HG03060 (cell line): ENCODE results near the gene AHNAK.
"Not testable (repeated sequence)": the region's sequence is repeated elsewhere in the genome, so short reads cannot be mapped to it uniquely, and the experiment has no call there.

Experiments
- ATAC-seq: cut with Tn5 transposase; IDR thresholded peaks from one replicate; pipeline ENCODE4 v1.9.1; 2021; ENCODE audit warnings: low read depth, moderate number of reproducible peaks; ENCODE audit not compliant: unreplicated experiment

AHNAK gene

DNA sequence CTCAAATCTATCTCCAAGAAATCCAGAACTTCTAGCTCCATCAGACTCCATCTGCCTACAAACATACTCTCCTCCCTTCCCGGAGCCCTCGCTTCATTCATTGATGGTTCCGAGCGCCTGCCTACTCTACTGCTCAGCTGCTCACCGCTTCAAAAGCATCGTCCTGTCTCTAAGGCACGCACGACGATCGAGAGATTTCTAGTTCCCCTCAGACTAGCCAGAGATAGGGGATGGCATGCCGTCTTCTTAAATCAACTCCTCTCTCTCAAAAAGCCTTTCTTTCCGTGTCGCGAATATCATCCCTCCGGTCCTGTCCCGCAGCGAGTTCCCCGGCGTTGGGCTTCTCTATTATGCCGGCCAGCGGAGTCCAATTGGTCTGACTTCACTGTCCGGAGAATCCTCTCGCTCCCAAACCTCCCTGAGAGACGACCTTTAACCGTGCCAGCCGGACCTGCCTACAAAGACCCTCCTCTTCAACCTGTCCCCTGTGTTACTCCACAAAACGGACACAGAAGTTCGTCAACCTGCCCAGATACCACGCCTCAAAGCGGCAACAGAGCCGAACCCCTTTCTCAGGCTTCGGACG lies 26.5 kb upstream of the AHNAK start:
- ATAC-seq, result no peak

- no peak for ATAC-seq
Measured at GRCh38 chr11:62572431-62572830, 25.8 kb upstream of the AHNAK start.

DNA sequence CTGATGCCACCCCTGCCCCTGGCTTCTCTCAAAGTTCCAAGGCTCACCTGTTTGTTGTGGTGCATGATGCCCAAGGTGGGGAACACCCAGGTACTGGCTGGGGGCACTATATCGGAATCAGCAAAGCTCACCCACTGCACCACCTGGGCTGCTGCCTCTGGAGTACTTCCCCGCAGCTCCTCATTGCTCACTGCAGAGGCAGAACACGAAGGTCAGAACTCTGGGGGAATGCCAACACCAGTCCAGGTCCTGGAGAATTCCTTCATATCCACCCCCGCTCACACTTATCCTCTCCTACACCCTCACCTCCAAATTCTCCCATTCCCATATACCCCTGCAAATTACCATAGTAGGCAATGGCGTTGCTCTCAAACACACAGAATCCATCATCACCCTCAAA lies 24.9 kb upstream of the AHNAK start:
- ATAC-seq, result not testable (repeated sequence)

DNA sequence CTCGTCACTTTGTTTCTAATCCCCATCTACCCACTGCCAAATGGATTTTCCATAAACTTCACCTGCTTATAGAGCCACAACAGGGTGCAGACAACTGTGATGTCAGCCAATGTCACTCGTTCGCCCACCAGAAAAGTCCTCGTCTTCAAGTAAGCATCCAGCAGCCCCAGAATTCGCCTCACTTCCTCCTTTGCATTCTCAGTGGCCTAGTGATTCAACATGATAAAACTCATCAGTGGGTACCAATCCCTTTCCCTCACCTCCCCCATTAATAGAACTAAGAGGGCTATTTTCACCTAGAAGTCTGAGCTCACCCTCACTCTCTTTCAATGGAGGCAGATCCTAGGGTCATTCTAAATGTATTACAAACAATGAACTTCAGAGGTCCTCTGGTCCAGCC lies 24.3 kb upstream of the AHNAK start:
- not testable (repeated sequence) for ATAC-seq

GRCh38 chr11:62569611-62570010 lies 23.0 kb upstream of the AHNAK start:
- ATAC-seq, result no peak

DNA sequence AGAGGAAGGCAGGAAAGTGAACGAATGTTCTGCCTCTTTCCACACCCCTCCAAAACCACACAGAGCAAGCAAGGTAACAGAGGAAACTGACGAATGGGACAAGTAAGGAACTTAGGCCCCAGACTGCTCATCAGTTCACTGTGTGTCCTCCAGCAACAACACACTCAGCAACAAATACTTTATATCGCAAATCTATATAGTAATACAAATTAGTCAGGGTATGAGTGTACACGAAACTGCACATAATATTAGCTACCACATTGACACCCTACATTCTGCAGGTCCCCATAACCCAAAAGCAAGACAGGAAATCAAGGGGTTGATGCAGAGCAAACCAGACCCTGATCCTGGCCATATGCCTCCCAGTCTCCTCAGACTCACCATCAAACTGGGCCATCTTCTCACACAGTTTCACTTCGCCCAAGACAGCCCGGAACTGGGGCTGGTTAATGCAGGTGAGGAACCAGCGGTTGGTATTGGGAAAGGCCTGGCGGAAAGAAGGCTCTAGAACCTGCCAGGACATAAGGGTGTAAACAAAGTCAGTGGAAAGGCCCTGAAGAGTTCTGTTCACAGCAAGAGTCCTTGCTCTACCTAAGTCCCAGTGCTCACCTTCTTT lies 20.5 kb upstream of the AHNAK start:
- no peak for ATAC-seq

GRCh38 chr11:62566247-62566646 lies 19.6 kb upstream of the AHNAK start:
- ATAC-seq, result no peak

GRCh38 chr11:62565100-62565802 lies 18.6 kb upstream of the AHNAK start:
- ATAC-seq, result no peak

GRCh38 chr11:62561677-62562230 lies 15.1 kb upstream of the AHNAK start:
- ATAC-seq, result not testable (repeated sequence)

DNA sequence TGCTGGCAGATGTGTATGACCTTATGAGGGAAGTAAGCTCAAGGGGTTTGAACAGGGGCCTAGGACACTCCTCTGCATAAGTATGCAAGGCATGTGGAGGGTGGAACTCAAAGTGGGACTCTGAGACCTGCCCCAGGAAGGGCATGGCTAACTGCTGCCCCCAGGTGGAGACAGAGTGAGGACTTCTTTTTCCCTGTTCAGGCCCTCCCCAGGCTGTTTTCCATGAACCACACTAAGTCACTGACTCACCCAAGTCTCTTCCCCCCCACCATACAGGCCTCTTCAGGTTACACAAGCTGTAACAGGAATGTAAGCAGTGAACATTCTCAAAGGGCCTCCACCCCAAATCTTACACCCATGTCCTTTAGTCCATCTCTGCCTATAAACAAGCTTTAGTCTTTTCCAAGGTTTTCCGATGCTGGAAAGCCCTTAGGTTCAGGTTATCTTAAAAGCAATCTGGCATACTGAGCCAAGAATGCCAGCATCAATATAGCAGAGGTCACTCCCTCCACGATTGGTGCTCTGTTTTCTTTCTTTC lies 14.0 kb upstream of the AHNAK start:
- ATAC-seq, result no peak

DNA sequence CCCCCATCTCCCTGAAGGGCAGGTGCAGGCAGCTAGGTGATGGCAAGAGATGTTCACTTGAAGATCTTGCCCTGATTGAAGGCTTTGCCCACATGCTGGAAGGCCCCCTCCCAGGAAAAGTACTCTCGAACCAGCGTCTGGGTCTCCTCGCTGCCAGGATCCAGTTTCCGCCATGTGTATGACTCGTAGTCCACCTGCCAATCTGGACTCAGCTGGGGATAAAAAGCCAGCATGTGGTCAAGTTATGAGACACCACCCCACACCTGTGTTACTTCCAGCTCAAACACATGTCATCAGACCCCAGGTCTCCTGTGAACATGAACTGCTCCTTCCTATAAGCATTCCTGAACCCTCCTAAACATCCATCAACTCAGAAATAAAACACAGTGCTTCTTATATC lies 13.0 kb upstream of the AHNAK start:
- ATAC-seq, result not testable (repeated sequence)

DNA sequence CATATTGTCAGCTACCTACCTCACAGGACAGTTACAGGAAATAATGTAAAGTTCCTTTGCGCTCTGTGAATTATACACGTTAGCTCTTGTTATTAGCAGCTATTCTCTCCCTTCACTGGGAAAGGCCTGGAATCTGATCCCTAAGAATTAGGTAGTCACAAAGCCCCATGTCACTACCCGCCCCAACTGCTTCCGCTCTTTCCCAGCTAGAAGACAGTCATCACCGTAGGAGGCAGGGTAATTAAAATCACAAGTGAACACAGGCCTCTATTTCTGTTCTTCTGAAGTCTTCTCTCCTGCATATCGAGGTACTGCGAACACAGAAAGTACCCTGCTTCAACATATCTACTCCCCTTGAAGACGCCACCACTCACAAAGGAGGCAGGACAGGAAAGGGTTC lies 12.6 kb upstream of the AHNAK start:
- no peak for ATAC-seq

GRCh38 chr11:62558669-62559068 lies 12.1 kb upstream of the AHNAK start:
- no peak for ATAC-seq

- no peak for ATAC-seq
Measured at GRCh38 chr11:62556875-62557631, 10.4 kb upstream of the AHNAK start.

DNA sequence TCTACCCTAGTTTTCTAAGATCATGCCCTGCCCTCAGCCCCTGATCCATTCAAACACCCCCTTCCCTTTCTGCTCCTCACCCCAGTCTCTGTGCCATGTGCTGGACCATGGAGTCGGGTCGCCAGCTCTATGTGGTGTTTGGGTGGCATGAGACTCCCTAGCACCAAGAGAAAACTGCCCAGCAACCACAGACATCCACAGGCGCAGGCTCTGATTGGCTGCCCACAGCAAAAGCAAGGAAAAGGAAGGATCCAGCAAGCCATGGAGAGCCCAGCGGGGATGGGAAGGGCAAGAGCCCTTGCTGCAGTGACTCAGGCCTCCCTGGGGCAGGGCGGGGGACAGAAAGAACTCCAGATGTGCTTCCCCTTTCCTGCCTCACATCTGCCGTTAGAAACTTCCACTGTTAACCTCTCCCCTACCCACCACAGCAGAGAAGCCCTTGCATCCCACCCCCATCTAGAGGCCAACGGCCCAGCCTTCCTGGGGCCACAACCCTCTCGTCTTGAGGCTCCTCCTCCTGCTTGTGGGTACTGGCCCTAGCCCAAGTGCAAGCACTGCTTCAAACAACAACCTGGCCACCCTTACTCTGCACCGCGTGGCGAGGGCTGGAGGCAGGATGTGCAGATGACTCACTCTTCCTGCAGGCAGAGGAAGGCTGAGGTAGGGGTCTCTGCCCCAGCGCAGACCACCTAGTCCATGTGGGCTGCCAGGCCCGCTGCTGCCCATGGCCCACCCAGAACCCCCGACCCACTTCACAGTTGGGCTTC lies 9.7 kb upstream of the AHNAK start:
- peak; percentile 29 for ATAC-seq

- ATAC-seq, result peak; percentile 26
Measured at GRCh38 chr11:62555464-62556107, 9.0 kb upstream of the AHNAK start.

- ATAC-seq, result no peak
Measured at GRCh38 chr11:62554387-62555167, 8.0 kb upstream of the AHNAK start.

GRCh38 chr11:62553839-62554361 lies 7.3 kb upstream of the AHNAK start:
- ATAC-seq, result no peak
